Adipose tissue (tissue), 3 donors: ENCODE measurements around the gene CD300LG. TPM values are rescaled to one million over a fixed set of nuclear protein-coding genes. Genes with fewer than 3 reads are reported as not detected.
"Not testable (repeated sequence)": the region's sequence is repeated elsewhere in the genome, so short reads cannot be mapped to it uniquely, and the experiment has no call there.

Source experiments
- H3K27ac ChIP-seq: one replicate; pipeline ENCODE4 v1.5.1; 2013; ENCODE audit warnings: low read depth, low read length
- WGBS, 3 donors: extraction: QIAGEN DNeasy Blood & Tissue Kit; methylation state at CpG; one replicate each; pipeline ENCODE4 v1.1.7; 2013; 5-methylcytosine and 5-hydroxymethylcytosine counted together
- polyA plus RNA-seq, 3 donors: library from polyadenylated mRNA; stranded (reverse); fragments of 200-250 nt; gene quantifications; one replicate each; pipeline ENCODE4 v1.2.3, GENCODE V29; 2013
- donor health status: healthy with polysubstance abuse.
- donor health status: Bipolar disorder and iron deficiency.
- donor health status: healthy.

The CD300LG gene, protein sequence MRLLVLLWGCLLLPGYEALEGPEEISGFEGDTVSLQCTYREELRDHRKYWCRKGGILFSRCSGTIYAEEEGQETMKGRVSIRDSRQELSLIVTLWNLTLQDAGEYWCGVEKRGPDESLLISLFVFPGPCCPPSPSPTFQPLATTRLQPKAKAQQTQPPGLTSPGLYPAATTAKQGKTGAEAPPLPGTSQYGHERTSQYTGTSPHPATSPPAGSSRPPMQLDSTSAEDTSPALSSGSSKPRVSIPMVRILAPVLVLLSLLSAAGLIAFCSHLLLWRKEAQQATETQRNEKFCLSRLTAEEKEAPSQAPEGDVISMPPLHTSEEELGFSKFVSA
- polyA plus RNA-seq = 100 to 1,000 TPM in 1 of 3 donors, 10 to 100 TPM in 1, 1 to 10 TPM in 1; 7.2 to 117 (median 44.2) TPM

DNA sequence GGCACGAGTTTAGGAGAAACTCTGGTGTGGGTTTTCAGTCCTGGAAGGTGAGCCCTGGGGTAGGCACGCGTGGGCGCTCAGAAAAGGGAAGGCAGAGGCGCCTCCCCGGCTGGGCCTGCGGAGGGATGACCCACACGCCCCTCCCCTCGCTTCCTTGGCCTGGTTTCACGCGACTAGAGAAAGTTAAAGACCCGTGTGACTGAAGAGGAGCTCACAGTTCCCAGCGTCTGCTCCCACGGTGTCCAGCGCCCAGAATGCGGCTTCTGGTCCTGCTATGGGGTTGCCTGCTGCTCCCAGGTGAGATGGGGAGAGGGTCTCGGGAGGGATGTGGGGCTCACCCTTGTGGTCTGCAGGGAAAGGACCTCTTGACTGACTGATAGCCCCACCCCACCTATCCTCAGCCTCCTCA lies at the start of gene CD300LG:
CD300LG (plus strand) TSS at position 214 of the 409 bp plus-strand sequence; CDS start at position 255, 41 bp downstream.
- no peak within 1 kb of the TSS for H3K27ac ChIP-seq
- 14 to 37% (median 15%) methylated on average over 14 to 17 of the region's 17 CpGs for WGBS, 3 donors

DNA sequence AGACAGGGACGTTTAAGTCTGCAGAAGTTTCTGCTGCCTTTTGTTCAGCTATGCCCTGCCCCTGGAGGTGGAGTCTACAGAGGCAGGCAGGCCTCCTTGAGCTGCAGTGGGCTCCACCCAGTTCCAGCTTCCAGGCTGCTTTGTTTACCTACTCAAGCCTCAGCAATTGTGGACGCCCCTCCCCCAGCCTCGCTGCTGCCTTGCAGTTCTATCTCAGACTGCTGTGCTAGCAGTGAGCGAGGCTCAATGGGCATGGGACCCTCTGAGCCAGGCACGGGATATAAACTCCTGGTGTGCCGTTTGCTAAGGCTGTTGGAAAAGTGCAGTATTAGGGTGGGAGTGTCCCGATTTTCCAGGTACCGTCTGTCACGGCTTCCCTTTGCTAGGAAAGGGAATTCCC lies 49.0 kb upstream of the CD300LG start:
- 79 to 92% (median 83%) methylated on average over 8 of the region's 9 CpGs for WGBS, 3 donors
- not testable (repeated sequence) for H3K27ac ChIP-seq

DNA sequence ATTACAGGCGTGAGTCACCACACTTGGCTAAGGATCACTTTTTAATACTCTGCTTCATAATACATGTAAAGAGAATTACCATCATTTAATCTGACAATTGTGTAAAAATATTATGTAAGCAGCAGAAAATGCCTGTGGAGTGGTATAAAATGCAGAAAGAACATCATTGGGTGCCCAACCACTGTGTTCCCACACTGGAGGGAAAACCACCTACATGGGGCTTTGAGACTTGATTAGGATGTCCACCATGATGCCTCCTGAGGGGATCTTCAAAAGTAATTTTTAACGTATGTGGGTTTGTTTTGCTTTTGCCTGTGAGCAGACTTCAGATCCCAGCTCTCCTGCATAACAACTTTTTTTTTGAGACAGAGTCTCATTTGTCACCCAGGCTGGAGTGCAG lies 47.9 kb upstream of the CD300LG start:
- 84 to 90% (median 86%) methylated on average over 2 of the region's 2 CpGs for WGBS, 3 donors
- H3K27ac ChIP-seq = no peak overlapping the region

DNA sequence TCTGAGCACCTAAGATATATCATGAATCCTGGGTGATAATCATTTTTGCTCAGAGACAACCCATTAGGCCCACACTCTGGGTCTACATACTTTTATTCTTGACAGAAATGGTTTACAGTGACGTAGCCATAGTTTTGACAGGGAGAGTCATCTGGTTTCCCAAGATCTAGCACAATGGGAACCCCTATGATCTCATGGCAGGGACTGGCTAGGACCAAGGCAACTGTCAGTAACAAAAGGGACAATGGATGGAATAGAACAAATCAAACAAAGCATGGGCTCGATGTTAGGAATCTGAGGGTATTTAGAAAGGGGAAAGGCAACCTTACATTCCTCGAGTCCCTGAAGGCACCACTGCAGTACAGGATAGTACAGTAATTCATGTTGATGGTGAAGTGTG lies 46.2 kb upstream of the CD300LG start:
- H3K27ac ChIP-seq = no peak overlapping the region
- 90 to 95% (median 95%) methylated on average over 3 of the region's 3 CpGs for WGBS, 3 donors

DNA sequence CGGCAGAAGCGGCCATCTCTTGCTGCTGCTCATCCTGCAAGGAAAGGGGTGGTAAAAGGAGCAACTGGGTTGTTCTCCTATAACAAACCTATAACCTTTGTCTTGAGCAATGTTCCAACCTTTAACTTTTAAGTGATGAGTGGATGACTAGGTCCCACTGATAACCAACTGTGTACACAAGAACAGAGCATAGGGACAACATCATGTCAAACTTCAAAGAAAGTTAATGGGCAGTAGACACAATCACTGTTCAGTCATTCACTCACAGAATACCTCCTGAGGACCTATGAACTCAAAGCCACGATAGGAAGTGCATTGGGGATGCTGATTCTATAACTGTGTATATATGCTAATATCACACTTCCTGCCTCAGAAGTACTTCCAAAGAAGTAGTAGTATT lies 45.1 kb upstream of the CD300LG start:
- H3K27ac ChIP-seq = no peak overlapping the region
- WGBS, 3 donors = 74 to 85% (median 82%) methylated on average over 3 of the region's 3 CpGs

DNA sequence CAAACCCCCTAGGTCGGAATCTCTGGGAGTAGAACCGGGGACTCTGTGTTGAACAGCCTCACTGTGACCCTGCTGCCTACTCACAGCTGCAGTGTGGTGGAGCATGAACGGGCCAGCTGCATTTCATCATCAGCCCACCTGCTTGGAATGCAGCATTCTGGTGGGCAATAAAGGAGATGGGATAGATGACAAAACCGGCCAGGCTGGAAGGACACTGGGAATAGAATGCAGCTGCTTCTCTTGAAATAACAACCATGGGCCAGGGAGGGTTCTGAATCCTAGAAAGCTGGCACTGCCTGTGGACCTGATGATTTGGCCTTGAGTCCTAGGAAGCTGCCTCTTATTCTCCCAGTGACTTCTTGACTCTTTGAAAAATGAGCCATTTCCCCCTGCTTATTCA lies 43.2 kb upstream of the CD300LG start:
- 70 to 75% (median 72%) methylated on average over 4 of the region's 4 CpGs for WGBS, 3 donors
- H3K27ac ChIP-seq = no peak overlapping the region

DNA sequence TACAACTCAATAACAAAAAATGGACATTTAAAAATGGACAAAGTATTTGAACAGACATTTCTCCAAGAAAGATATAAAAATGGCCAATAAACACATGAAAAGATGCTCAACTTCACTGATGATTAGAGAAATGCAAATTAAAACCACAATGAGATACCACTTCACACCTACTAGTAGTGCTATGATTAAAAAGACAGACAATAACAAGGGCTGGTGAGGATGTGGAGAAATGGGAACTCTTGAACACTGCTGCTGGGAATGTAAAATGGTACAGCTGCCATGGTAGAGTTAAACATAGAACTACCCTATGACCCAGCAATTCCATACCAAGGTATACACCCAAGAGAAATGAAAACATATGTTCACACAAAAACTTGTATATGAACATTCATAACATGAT lies 41.9 kb upstream of the CD300LG start:
- no peak overlapping the region for H3K27ac ChIP-seq

DNA sequence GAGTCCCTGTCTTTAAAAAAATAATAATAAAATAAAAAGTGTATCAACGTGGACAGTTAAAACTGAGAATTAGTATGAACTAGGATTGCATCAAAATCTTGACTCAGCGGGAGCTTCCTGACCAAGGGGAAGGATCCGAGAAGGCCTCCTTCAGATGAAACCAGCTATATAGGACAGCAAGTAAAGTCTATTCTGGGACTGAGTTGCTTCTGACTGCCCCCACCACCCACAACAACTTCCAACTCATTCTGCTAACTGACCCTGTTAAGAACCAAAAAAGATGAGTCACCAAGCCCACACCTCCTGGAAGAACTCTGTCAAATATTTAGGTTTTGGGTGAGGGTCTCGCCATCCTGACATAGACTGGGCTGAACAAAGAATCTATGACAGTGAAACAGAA lies 38.9 kb upstream of the CD300LG start:
- no peak overlapping the region for H3K27ac ChIP-seq
- 82 to 90% (median 83%) methylated on average over 4 of the region's 4 CpGs for WGBS, 3 donors

DNA sequence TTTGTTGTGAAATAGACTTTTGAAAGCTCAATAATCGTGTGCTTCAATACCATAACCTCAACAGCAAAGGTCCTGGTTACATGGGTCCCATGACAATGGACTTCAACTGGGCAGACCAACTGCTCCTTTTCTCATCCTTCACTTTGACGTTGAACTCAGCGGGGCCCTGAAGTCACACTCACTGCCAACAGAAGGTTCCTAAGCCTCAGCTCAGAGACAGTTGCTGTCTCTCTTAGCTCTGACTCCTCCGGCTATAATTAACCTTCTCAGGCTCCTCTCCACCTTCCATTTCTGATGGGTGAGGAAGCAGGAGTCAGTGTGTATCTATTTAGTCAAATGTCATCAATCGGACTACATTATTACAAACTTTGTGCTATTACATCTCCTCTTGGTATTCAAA lies 37.9 kb upstream of the CD300LG start:
- WGBS, 3 donors = 89 to 92% (median 92%) methylated on average over 5 of the region's 5 CpGs
- no peak overlapping the region for H3K27ac ChIP-seq

DNA sequence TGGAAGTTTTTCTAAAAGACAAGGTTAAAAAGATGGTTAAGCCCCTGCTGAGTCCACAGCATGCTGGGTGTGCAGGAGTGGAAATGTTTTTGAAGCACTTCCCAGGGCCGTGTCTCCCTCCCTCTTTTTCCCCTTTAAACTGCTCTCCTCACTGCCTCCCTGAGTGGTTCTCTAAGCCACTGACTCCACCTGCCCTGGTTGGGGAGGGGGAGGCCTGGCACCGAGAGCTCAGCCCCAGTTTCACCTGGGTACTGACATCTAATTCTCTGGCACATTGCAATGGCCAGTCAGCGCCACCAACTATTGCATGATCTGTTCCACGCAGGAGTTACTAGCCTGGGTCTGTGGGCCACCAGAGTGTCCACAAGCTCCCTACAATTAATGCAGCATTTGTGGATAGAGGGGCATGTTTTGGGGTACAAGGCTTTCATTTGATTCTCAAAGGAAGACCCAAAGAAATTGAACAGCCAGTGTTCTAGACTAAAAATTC lies 36.7 kb upstream of the CD300LG start:
- 82 to 89% (median 86%) methylated on average over 4 of the region's 4 CpGs for WGBS, 3 donors
- H3K27ac ChIP-seq = no peak overlapping the region

DNA sequence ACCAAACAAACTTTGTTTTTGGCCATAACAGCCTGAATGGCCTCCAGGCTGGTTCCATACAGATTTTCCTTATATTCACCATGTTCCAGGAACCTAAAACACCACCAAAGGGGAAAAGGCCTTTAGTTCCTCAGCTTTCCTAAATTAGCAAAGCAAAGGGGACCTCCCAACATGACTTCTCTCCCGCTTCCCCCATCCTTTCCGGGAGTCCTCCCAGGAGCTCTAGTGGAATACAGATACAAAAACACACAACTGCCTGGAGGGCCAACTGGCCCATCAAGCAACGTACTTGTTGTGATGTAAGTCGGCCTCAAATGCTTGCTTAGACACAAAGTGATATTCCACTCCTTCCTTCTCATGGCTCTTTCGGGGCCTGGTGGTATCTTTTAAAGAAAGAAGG lies 36.2 kb upstream of the CD300LG start:
- WGBS, 3 donors = 91 to 94% (median 92%) methylated on average over 5 of the region's 5 CpGs
- no peak overlapping the region for H3K27ac ChIP-seq

DNA sequence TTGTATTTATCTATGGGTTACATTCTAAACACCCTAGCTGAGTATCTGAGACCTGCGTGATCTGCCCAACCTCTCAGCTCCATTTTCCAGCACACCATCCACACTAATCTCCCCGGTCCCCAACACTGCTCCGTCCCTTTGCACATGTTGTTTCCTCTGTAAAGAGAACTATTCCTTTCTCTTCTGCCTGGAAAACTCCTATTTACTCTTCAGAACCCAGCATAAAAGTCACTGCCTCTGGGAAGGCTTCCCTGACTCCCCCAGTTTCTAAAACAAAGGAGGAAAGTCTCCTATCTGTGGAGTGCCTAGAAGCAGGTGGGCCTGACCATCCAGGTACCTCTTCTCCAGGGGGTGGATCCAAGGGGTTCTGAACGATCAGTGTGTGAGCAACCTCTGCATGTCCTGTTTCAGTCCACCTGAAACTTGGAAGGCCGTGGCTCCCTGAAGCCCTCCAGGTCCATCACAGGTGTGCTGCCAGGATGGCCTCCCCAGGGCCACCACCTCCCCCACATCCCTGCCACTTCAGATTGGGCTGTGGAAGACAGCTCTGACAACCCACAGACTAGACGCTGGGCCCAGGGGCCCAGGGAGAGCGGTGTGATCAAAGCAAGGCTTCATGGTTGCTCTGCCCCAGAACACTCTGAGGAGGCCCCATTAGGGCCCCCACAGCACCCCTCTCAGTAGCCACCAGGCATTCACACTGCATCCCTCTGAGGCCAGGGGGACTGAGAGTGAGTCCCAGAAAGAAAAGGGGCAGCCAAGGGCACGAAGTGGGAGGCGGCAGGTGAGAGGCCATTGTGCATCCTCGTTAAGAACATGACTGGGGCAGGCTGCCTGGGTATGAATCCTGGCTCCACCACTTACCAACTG lies 34.3 kb upstream of the CD300LG start:
- H3K27ac ChIP-seq = no peak overlapping the region
- 90 to 94% (median 91%) methylated on average over 10 of the region's 10 CpGs for WGBS, 3 donors

DNA sequence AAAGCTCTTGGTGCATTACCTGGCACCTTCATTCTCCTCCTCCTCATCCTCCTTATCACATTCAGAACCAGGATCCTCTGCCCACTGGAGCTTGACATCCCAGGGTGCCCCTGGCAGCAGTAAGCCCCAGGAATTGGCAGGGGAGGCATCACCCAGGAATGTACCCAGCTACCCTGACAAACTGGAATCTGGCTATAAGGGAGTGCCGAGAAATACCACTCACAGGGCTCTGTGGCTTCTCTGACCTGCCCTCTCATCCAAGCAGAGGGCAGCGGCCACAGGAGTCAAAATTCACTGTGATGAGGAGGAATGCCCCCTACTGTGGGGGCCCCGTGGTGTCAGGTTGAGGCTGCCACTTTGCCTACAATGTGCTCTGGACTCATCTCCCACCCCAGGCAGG lies 33.6 kb upstream of the CD300LG start:
- 75 to 91% (median 90%) methylated on average over 3 of the region's 3 CpGs for WGBS, 3 donors
- no peak overlapping the region for H3K27ac ChIP-seq

DNA sequence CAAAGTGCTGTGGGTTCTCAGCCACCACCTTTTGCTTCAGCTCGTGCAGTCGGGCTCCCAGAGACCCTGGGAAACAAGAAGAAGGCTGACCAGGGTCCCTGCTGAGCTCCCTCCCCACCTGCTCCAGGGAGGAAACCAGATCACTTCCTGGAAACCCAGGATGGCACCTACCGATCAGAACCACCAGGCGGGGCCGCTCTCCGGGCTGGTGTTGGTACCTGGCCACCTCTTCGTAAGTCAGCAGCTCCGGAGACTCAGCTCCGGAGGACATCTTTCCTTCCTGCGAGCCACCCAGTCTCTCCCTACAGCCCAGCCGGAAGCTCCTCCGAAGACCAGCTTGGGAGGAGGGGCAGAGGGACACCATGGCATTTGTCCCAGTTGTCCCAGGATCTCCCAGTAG lies 33.0 kb upstream of the CD300LG start:
- WGBS, 3 donors = 78 to 88% (median 85%) methylated on average over 12 of the region's 12 CpGs
- H3K27ac ChIP-seq = no peak overlapping the region

DNA sequence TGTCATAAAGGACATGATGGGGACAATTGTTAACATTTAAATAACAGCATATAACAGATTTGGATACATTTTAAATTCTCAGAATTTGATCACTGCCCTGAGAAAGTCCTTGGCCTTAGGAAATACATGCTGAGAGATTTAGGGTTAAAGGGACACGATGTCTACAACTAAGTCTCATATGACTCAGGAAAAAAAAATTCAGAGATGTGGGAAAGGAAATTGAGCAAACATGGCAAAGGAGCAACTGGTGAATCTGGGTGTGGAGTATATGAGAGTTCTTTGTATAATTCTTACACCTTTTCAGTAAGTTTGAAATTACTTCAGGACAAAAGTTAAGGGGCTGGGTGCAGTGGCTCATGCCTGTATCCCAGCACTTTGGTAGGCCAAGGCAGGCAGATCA lies 32.3 kb upstream of the CD300LG start:
- no peak overlapping the region for H3K27ac ChIP-seq
- WGBS, 3 donors = 8 to 60% (median 21%) methylated on average over 1 of the region's 1 CpG

DNA sequence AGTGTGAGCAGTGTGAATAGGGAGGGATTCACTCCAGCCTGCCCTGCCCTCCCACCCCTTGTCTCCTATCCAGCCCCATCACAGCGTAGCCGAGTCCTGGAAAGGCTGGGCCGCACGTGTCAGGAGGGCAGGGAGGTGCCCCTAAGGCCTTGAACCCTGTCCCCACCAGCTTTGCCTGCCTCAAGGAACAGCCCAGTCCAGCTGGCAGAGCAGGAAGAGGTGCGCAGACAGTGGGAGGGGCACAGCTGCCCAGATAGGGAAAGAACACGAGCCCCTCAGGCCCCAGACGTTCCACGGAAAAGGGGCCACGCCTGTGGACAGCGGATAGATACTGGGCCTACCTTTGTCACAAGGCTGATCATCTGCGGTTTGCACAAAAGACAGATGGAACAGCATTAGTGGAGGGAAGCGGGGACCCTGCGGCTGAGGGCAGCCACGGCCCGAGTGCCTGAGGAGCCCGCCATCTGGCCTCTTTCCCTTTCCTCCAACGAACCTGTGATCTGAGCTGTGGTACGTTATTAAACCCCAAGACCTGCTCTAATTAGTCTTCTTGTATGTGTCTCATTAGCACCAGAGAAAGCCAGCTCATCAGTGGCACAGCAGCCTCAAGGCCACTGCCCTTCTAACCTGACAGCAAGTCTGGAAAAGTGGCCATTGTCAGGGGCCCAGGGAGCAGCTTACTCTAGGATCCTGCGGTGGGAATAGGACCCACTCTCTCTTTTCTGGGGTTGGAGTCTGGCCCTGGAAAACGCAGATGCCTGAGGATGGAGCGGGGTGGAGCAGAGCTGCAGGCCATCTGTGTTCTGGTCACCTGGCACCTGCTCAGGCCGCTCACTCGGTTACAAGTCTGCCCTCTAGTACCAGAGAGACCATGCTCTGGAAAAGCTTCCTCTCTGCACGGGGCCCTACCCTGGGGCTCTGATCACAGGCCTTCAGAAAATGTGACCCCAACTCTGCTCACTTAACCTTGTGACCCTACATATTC lies 30.3 kb upstream of the CD300LG start:
- WGBS, 3 donors = 89 to 93% (median 91%) methylated on average over 24 of the region's 24 CpGs
- H3K27ac ChIP-seq = no peak overlapping the region

DNA sequence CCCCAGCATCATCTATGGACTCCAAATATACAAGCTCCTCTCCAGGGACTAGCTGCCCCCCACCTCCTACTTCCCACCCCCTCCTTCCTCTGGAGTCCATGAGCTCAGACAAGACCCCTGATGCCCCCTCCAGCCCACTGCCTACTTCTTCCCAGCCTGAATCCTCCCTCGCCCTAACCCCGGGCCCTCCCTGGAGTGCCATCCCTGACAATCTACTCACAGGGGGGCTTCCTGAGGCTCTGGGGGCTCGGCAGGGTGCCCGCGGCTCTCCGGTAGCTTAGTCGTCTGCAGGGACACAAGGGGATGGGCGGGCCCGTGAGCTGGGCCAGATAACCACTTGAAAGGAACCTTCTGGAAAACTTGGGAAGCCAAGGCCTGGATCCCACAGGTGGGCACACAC lies 29.1 kb upstream of the CD300LG start:
- WGBS, 3 donors = 90 to 93% (median 91%) methylated on average over 9 of the region's 9 CpGs
- H3K27ac ChIP-seq = no peak overlapping the region

DNA sequence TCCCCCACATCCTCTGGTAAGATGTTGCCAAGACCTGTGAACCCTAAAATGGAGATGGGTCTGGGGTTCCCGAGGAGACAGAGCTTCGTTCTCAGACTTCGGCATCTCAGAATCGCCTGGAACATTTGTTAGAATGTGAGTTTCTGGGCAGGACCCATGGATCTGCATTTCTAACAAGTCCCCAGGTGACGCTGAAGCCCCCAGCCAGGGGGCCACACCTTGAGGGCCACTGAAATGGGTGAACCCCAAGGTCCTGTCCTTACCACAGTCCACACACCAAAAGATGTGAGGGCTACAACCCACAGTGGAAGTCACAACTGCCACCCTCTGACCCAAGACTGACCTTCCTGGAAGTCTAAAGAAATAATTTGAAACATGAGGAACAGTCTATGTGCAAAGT lies 28.0 kb upstream of the CD300LG start:
- H3K27ac ChIP-seq = no peak overlapping the region
- 91 to 98% (median 94%) methylated on average over 5 of the region's 5 CpGs for WGBS, 3 donors
